NB4 (cell line): ENCODE results near the gene KRT77.
A peak's percentile ranks its signal among the peaks of the same experiment; 100 is the strongest.

Experiments
- DNase-seq: peaks from one replicate; pipeline ENCODE4 v3.0.0; 2010; ENCODE audit warnings: low read depth
- H3K4me3 ChIP-seq: one replicate; pipeline ENCODE4 v1.5.1; 2011; ENCODE audit warnings: mild to moderate bottlenecking, low read depth, low read length, moderate library complexity
- CTCF ChIP-seq: IDR thresholded peaks from one replicate; pipeline ENCODE4 v1.5.1; 2012; ENCODE audit warnings: low read depth, low read length
- MAX ChIP-seq: IDR thresholded peaks from 2 replicates; pipeline ENCODE4 v1.6.1; 2011; ENCODE audit warnings: low read depth, low read length
- MYC ChIP-seq: IDR thresholded peaks from 2 replicates; pipeline ENCODE4 v1.6.1; 2011; ENCODE audit warnings: low read depth, low read length
- POLR2A ChIP-seq: IDR thresholded peaks from 2 replicates; pipeline ENCODE4 v1.6.1; 2011; ENCODE audit warnings: mild to moderate bottlenecking; ENCODE audit not compliant: insufficient read length; ENCODE audit errors: extremely low read depth

KRT77 gene

GRCh38 chr12:52710730-52711129, 7.4 kb upstream of the KRT77 start:
- TF ChIP-seq MAX (no peak), POLR2A (no peak), MYC (no peak), CTCF (no peak)
- H3K4me3 ChIP-seq: no peak overlapping the region
- DNase-seq: peak; percentile 63

DNA sequence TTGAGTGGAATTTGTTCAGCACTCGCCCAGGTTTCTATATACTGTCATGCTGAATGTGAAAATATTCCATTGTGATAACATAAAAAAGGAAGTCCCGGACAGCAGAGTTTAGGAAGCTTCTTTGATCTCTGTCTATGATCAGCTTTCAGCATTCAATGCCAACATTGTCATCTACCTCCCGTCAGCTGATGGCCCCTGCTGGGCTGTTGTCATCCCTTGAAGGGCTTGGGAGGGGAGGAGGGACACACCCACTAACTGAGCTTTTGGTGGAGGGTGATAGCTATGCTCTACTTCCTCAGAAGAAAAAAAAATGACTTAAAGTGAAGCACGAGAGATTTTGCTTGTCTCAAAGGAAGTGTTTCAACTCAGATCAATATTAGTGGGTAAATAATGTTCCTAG, 4.7 kb upstream of the KRT77 start:
- no peak for DNase-seq
- no peak overlapping the region for H3K4me3 ChIP-seq
- TF ChIP-seq MAX (no peak), MYC (no peak), POLR2A (no peak)

DNA sequence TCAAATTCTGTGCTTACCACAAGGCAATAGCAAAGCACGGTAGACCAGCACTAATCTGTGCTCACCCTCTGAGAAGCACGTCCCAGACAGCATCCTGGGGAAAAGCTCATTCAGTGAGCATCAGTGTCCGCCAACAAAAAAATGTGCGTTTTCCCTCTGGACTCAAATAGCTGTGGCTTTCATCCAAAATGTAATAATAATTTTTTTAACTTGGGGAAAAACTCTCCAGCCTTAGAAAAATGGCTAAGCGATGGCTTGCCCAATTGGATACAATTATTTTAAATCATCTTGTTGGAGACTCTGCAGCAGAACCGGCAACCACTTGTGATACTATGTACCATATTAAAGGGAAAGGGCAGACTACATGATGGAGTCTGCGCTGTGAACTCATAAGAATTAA, 1.1 kb upstream of the KRT77 start:
- TF ChIP-seq CTCF (no peak), MAX (no peak), POLR2A (no peak), MYC (no peak)
- DNase-seq: no peak

DNA sequence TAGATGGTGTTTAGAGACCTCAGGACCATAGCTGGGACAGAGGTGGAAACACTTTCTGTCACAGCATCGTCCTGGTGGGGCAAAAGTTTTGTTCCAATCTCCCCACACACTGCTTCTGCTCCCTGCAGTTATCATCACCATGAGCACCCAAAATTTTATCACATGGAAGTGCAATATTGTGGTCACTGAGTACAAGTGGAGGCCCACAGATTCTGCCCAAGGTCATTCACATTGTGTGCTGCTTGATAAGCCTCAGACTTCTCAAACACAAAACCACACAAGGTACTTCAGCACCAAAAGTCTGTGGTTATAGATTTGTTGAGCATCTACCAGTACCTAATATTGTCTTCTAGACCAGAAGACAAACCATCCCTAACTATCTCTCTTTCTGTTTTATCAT, 554 bp upstream of the KRT77 start:
- TF ChIP-seq POLR2A (no peak), CTCF (no peak), MAX (no peak), MYC (no peak)
- H3K4me3 ChIP-seq: no peak overlapping the region
- no peak for DNase-seq

More for the DNA sequence above, 1.1 kb upstream of the KRT77 start:
- H3K4me3 ChIP-seq: no peak overlapping the region

- DNase-seq: no peak
- H3K4me3 ChIP-seq: no peak overlapping the region
- TF ChIP-seq MYC: no peak
- no peak for TF ChIP-seq POLR2A
- no peak for TF ChIP-seq MAX
- TF ChIP-seq CTCF: no peak
These were observed 986 bp downstream of the KRT77 start for GRCh38 chr12:52702338-52702737.

- TF ChIP-seq MYC: no peak
- TF ChIP-seq POLR2A: no peak
- TF ChIP-seq CTCF: no peak
- TF ChIP-seq MAX: no peak
These were observed 2.0 kb downstream of the KRT77 start for GRCh38 chr12:52701281-52701680.

More at GRCh38 chr12:52701281-52701680, 2.0 kb downstream of the KRT77 start:
- DNase-seq: no peak
- no peak overlapping the region for H3K4me3 ChIP-seq
